Tibial nerve (tissue), 4 donors: ENCODE measurements around the gene SYT1. TPM values are rescaled to one million over a fixed set of nuclear protein-coding genes. Genes with fewer than 3 reads are reported as not detected.

Source experiments
- DNase-seq, 2 donors: peaks; one replicate each; pipeline ENCODE4 v3.0.0-alpha.2; 2019; ENCODE audit warnings: low spot score in 2 of 2
- H3K27ac ChIP-seq, 4 donors: fragments of 200-600 bp; sonication (generic) in 3 of 4; one replicate each; pipeline ENCODE4 v1.5.1; 2017 to 2019; ENCODE audit warnings: mild to moderate bottlenecking in 1 of 4
- H3K27me3 ChIP-seq, 2 donors: fragments of 200-600 bp; sonication (generic) in 1 of 2; one replicate each; pipeline versions ENCODE4 v1.5.1 to v1.6.0; 2017 to 2019
- H3K36me3 ChIP-seq, 3 donors: fragments of 200-600 bp; sonication (generic); one replicate each; pipeline ENCODE4 v1.5.1; 2018 to 2019
- H3K4me1 ChIP-seq, 4 donors: fragments of 200-600 bp; sonication (generic) in 3 of 4; one replicate each; pipeline ENCODE4 v1.5.1; 2017 to 2019
- H3K4me3 ChIP-seq, 4 donors: fragments of 200-600 bp; sonication (generic) in 3 of 4; one replicate each; pipeline ENCODE4 v1.5.1; 2017 to 2019; ENCODE audit warnings: mild to moderate bottlenecking in 1 of 4, moderate library complexity in 1 of 4
- H3K9me3 ChIP-seq, 4 donors: fragments of 200-600 bp; sonication (generic) in 3 of 4; one replicate each; pipeline ENCODE4 v1.5.1; 2017 to 2019
- CTCF ChIP-seq, 5 experiments: fragments of 200-600 bp in 3 of 5; fragments of 450-650 bp in 2 of 5; sonication (generic) in 3 of 5; IDR thresholded peaks; one replicate each; pipeline ENCODE4 v1.5.1; 2016 to 2019; ENCODE audit warnings: antibody characterized with exemption in 5 of 5, mild to moderate bottlenecking in 3 of 5, moderate library complexity in 2 of 5
- EP300 ChIP-seq, 2 donors: sonication (generic); formaldehyde crosslinking; IDR thresholded peaks; one replicate each; pipeline ENCODE4 v1.6.1; 2017; ENCODE audit warnings: antibody characterized with exemption in 2 of 2, mild to moderate bottlenecking in 1 of 2
- POLR2A ChIP-seq, 2 donors: fragments of 450-650 bp; IDR thresholded peaks; one replicate each; pipeline ENCODE4 v1.6.1; 2017; ENCODE audit warnings: antibody characterized with exemption in 2 of 2, mild to moderate bottlenecking in 2 of 2, moderate library complexity in 2 of 2
- WGBS, 2 donors: methylation state at CpG; one replicate each; pipeline ENCODE4 v1.1.5; 2018; 5-methylcytosine and 5-hydroxymethylcytosine counted together
- small RNA-seq: library from RNA; depleted of rRNA; stranded (forward); fragments of <200 nt; gene quantifications from one replicate; pipeline ENCODE3, GENCODE V24; 2016
- total RNA-seq, 4 donors: library from RNA; depleted of rRNA; stranded (reverse); fragments of >200 nt; gene quantifications; one replicate each; pipeline ENCODE4 v1.1.0, GENCODE V29; 2016

The SYT1 gene
- total RNA-seq, 4 donors from 2014 or later = 1.8 to 10.3 (median 4.7) TPM

DNA sequence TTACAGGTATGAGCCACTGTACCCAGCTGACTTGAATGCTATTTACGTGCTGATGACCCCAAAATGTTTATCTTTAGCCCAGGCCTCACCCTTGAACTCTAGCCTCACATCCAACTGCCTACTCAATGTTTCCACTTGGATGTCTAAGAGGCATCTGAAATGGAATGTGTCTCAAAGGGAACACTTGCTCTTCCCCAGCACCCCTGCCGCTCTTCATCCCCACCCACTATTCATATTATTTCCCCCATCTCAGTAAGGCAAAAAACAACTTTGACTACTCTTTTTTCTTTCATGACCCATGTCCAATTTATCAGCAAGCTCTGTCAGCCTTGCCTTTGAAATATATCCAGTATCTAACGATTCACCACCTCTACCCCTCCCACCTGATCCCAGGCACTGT, 621.6 kb downstream of the SYT1 start:
- no peak for TF ChIP-seq EP300 (IDR thresholded peaks at IDR 0.05)
- no peak for TF ChIP-seq POLR2A (IDR thresholded peaks at IDR 0.05)
- no peak for TF ChIP-seq CTCF (IDR thresholded peaks at IDR 0.05)
- Histone ChIP-seq H3K4me1 (no peaks in the 10 kb centered on the region), H3K9me3 (peaks cover 0 to 6% (median 0%) of the 10 kb centered on the region in 4 donors), H3K27ac (no peak overlapping the region), H3K4me3 (no peak overlapping the region), H3K36me3 (no peaks in the 10 kb centered on the region), H3K27me3 (no peaks in the 10 kb centered on the region)
- no peak for DNase-seq
- WGBS, 2 donors = 71 to 72% methylated on average over 3 of the region's 3 CpGs

- DNase-seq = no peak
- no peaks in the 10 kb centered on the region for H3K4me1 ChIP-seq
- 52 to 56% methylated on average over 3 of the region's 3 CpGs for WGBS, 2 donors
- peaks cover 0 to 6% (median 0%) of the 10 kb centered on the region in 4 donors for H3K9me3 ChIP-seq
- no peaks in the 10 kb centered on the region for H3K27me3 ChIP-seq
- TF ChIP-seq POLR2A (IDR thresholded peaks at IDR 0.05) (no peak), EP300 (IDR thresholded peaks at IDR 0.05) (no peak), CTCF (IDR thresholded peaks at IDR 0.05) (no peak)
- H3K4me3 ChIP-seq = no peak overlapping the region
- H3K36me3 ChIP-seq = no peaks in the 10 kb centered on the region
- H3K27ac ChIP-seq = no peak overlapping the region
Observed at GRCh38 chr12:79487386-79488110, 623.0 kb downstream of the SYT1 start.

Small RNAs within 50 kb of the gene (small RNA-seq; reads per million reads assigned to genes)
- not detected for gene MIR1252
